SK-N-SH treated with all-trans-retinoic acid at 6 μM for 48 hours (cell line): ENCODE data around the gene MPPED1.

Source experiments
- ATAC-seq: fragments of 200-7000 bp; cut with Tn5 transposase; 3 replicates; pipeline ENCODE4 v1.9.1; 2020; ENCODE audit warnings: mild to moderate bottlenecking, moderate library complexity
- ARNTL ChIP-seq: fragments of 450-650 bp; formaldehyde crosslinking; IDR thresholded peaks from 2 replicates; pipeline ENCODE4 v1.5.0; 2020; ENCODE audit warnings: low read depth, mild to moderate bottlenecking, moderate library complexity, borderline replicate concordance
- BACH2 ChIP-seq: fragments of 250-450 bp; sonication (Bioruptor Pico); IDR thresholded peaks from 2 replicates; pipeline ENCODE4 v1.9.0; 2021; ENCODE audit warnings: mild to moderate bottlenecking, borderline replicate concordance
- CSDC2 ChIP-seq: fragments of 250-450 bp; sonication (Bioruptor Pico); IDR thresholded peaks from 2 replicates; pipeline ENCODE4 v1.5.0; 2020; ENCODE audit warnings: mild to moderate bottlenecking, moderate library complexity
- ESRRG ChIP-seq: fragments of 250-450 bp; sonication (Bioruptor Pico); IDR thresholded peaks from 2 replicates; pipeline ENCODE4 v1.6.1; 2021; ENCODE audit warnings: mild to moderate bottlenecking
- GLIS3 ChIP-seq: fragments of 250-450 bp; sonication (Bioruptor Pico); IDR thresholded peaks from 2 replicates; pipeline ENCODE4 v1.5.0; 2020; ENCODE audit warnings: mild to moderate bottlenecking, moderate library complexity
- ISL1 ChIP-seq: fragments of 250-450 bp; sonication (Bioruptor Pico); IDR thresholded peaks from 2 replicates; pipeline ENCODE4 v2.1.2; 2022; ENCODE audit warnings: mild to moderate bottlenecking, moderate library complexity
- RARB ChIP-seq: fragments of 250-450 bp; sonication (Bioruptor Pico); IDR thresholded peaks from 2 replicates; pipeline ENCODE4 v1.8.0; 2021; ENCODE audit warnings: mild to moderate bottlenecking, moderate library complexity
- SNAI2 ChIP-seq: fragments of 250-450 bp; sonication (Bioruptor Pico); IDR thresholded peaks from 2 replicates; pipeline ENCODE4 v1.5.0; 2020; ENCODE audit warnings: mild to moderate bottlenecking, moderate library complexity
- TCF4 ChIP-seq: fragments of 250-450 bp; sonication (Bioruptor Pico); IDR thresholded peaks from 2 replicates; pipeline ENCODE4 v1.8.0; 2021; ENCODE audit warnings: mild to moderate bottlenecking, moderate library complexity, borderline replicate concordance
- TOX ChIP-seq: fragments of 250-450 bp; sonication (Bioruptor Pico); IDR thresholded peaks from 2 replicates; pipeline ENCODE4 v1.8.0; 2021; ENCODE audit warnings: mild to moderate bottlenecking, moderate library complexity, borderline replicate concordance
- ZC3H10 ChIP-seq: fragments of 250-450 bp; sonication (Bioruptor Pico); IDR thresholded peaks from 2 replicates; pipeline ENCODE4 v1.5.1; 2021; ENCODE audit warnings: mild to moderate bottlenecking, moderate library complexity
- ZFP30 ChIP-seq: fragments of 450-650 bp; formaldehyde crosslinking; IDR thresholded peaks from 2 replicates; pipeline ENCODE4 v1.5.0; 2022; ENCODE audit warnings: mild to moderate bottlenecking, moderate library complexity
- ZNF565 ChIP-seq: fragments of 450-650 bp; formaldehyde crosslinking; conservative IDR thresholded peaks from 2 replicates; pipeline ENCODE4 v1.5.0; 2020; ENCODE audit warnings: low read depth, mild to moderate bottlenecking, moderate library complexity
- ZNF70 ChIP-seq: fragments of 450-650 bp; formaldehyde crosslinking; IDR thresholded peaks from 2 replicates; pipeline ENCODE4 v1.5.0; 2020; ENCODE audit warnings: mild to moderate bottlenecking, moderate library complexity
- TF ChIP-seq, protein P1 (sequence below): fragments of 250-450 bp; sonication (Bioruptor Pico); IDR thresholded peaks from 2 replicates; pipeline ENCODE4 v1.5.1; 2020; ENCODE audit warnings: low read depth, mild to moderate bottlenecking, moderate library complexity
- TF ChIP-seq, protein P2 (sequence below): fragments of 250-450 bp; sonication (Bioruptor Pico); IDR thresholded peaks from 2 replicates; pipeline ENCODE4 v1.8.0; 2020; ENCODE audit warnings: mild to moderate bottlenecking, moderate library complexity, borderline replicate concordance
- TF ChIP-seq, protein P3 (sequence below): fragments of 250-450 bp; sonication (Bioruptor Pico); IDR thresholded peaks from 2 replicates; pipeline ENCODE4 v1.5.0; 2020; ENCODE audit warnings: mild to moderate bottlenecking, moderate library complexity
- TF ChIP-seq, protein P4 (sequence below): fragments of 250-450 bp; sonication (Bioruptor Pico); IDR thresholded peaks from 2 replicates; pipeline ENCODE4 v1.5.1; 2021; ENCODE audit warnings: mild to moderate bottlenecking, moderate library complexity

The MPPED1 gene

DNA sequence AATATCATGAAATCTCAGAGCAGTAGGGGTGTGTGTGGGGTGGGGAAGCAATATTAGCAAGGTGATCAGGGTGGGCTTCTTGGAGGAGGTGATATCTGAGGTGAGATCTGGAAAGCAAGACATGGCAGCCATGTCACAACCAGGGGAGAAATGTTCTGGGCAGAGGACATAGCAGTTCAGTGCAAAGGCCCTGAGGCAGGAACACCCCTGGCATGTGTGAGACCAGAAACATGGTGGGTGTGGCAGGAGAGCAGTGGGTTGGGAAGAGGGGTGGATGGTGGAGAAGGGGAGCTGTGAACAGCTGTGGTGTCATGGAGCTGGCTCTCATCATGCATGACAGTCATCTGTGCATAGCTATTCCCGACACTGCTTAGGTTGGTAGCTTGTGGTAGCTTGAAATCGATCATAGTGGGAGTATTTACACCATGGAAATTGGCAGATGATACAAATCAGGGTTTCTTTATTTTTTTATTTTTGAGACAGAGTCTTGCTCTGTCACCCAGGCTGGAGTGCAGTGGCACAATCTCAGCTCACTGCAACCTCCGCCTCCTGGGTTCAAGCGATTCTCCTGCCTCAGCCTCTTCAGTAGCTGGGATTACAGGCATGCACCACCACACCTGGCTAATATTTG, 17.9 kb upstream of the MPPED1 start:
- TF ChIP-seq ZC3H10 (CRISPR knock-in tag): no peak
- TF ChIP-seq, protein P1, sequence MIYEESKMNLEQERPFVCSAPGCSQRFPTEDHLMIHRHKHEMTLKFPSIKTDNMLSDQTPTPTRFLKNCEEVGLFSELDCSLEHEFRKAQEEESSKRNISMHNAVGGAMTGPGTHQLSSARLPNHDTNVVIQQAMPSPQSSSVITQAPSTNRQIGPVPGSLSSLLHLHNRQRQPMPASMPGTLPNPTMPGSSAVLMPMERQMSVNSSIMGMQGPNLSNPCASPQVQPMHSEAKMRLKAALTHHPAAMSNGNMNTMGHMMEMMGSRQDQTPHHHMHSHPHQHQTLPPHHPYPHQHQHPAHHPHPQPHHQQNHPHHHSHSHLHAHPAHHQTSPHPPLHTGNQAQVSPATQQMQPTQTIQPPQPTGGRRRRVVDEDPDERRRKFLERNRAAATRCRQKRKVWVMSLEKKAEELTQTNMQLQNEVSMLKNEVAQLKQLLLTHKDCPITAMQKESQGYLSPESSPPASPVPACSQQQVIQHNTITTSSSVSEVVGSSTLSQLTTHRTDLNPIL (CRISPR knock-in tag): no peak
- TF ChIP-seq CSDC2 (CRISPR knock-in tag): no peak
- no peak for TF ChIP-seq ZNF565 (CRISPR knock-in tag)
- TF ChIP-seq, protein P2, sequence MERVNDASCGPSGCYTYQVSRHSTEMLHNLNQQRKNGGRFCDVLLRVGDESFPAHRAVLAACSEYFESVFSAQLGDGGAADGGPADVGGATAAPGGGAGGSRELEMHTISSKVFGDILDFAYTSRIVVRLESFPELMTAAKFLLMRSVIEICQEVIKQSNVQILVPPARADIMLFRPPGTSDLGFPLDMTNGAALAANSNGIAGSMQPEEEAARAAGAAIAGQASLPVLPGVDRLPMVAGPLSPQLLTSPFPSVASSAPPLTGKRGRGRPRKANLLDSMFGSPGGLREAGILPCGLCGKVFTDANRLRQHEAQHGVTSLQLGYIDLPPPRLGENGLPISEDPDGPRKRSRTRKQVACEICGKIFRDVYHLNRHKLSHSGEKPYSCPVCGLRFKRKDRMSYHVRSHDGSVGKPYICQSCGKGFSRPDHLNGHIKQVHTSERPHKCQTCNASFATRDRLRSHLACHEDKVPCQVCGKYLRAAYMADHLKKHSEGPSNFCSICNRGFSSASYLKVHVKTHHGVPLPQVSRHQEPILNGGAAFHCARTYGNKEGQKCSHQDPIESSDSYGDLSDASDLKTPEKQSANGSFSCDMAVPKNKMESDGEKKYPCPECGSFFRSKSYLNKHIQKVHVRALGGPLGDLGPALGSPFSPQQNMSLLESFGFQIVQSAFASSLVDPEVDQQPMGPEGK: no peak
- no peak for TF ChIP-seq RARB (CRISPR knock-in tag)
- ATAC-seq: no peak

DNA sequence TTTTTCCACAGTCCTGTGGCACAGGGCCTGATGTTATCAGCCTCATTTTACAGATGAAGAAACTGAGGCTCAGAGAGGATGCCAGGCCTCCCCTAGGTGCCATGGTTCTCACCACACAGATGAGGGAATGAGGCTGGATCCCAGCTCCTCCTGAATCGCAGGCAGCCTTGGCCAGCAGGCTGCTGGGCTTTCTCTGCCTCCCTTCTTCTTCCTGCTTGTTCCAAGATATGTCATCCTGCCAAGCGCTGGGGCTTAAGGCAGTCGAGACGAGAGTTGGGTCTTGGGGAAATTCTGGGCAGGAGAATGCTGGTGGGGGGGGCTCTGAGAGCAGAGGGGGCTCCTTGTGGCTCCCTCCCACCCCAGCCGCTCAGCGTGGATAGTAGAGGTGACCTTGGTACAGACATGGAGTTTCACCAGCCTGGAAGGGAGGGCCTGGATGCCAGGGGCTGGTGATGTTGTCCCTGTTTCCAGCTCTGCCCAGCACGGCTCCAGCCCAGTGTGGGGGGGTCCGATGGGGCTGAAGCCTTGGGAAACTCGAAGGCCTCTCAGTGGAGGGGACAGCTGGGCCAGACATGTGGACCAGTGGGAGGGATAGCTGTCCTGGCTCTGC, 16.6 kb upstream of the MPPED1 start:
- TF ChIP-seq RARB (CRISPR knock-in tag) (no peak), SNAI2 (no peak), GLIS3 (CRISPR knock-in tag) (no peak), TOX (CRISPR knock-in tag) (no peak), TCF4 (CRISPR knock-in tag) (no peak), ZNF565 (CRISPR knock-in tag) (no peak), ZNF70 (no peak), ZFP30 (CRISPR knock-in tag) (no peak), ARNTL (no peak)
- TF ChIP-seq, protein P3, sequence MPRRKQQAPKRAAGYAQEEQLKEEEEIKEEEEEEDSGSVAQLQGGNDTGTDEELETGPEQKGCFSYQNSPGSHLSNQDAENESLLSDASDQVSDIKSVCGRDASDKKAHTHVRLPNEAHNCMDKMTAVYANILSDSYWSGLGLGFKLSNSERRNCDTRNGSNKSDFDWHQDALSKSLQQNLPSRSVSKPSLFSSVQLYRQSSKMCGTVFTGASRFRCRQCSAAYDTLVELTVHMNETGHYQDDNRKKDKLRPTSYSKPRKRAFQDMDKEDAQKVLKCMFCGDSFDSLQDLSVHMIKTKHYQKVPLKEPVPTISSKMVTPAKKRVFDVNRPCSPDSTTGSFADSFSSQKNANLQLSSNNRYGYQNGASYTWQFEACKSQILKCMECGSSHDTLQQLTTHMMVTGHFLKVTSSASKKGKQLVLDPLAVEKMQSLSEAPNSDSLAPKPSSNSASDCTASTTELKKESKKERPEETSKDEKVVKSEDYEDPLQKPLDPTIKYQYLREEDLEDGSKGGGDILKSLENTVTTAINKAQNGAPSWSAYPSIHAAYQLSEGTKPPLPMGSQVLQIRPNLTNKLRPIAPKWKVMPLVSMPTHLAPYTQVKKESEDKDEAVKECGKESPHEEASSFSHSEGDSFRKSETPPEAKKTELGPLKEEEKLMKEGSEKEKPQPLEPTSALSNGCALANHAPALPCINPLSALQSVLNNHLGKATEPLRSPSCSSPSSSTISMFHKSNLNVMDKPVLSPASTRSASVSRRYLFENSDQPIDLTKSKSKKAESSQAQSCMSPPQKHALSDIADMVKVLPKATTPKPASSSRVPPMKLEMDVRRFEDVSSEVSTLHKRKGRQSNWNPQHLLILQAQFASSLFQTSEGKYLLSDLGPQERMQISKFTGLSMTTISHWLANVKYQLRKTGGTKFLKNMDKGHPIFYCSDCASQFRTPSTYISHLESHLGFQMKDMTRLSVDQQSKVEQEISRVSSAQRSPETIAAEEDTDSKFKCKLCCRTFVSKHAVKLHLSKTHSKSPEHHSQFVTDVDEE (CRISPR knock-in tag): no peak
- TF ChIP-seq, protein P4, sequence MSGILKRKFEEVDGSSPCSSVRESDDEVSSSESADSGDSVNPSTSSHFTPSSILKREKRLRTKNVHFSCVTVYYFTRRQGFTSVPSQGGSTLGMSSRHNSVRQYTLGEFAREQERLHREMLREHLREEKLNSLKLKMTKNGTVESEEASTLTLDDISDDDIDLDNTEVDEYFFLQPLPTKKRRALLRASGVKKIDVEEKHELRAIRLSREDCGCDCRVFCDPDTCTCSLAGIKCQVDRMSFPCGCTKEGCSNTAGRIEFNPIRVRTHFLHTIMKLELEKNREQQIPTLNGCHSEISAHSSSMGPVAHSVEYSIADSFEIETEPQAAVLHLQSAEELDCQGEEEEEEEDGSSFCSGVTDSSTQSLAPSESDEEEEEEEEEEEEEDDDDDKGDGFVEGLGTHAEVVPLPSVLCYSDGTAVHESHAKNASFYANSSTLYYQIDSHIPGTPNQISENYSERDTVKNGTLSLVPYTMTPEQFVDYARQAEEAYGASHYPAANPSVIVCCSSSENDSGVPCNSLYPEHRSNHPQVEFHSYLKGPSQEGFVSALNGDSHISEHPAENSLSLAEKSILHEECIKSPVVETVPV: no peak
- TF ChIP-seq, protein P1 (CRISPR knock-in tag): no peak
- TF ChIP-seq, all 23 proteins: peak for 0
- ATAC-seq: no peak

DNA sequence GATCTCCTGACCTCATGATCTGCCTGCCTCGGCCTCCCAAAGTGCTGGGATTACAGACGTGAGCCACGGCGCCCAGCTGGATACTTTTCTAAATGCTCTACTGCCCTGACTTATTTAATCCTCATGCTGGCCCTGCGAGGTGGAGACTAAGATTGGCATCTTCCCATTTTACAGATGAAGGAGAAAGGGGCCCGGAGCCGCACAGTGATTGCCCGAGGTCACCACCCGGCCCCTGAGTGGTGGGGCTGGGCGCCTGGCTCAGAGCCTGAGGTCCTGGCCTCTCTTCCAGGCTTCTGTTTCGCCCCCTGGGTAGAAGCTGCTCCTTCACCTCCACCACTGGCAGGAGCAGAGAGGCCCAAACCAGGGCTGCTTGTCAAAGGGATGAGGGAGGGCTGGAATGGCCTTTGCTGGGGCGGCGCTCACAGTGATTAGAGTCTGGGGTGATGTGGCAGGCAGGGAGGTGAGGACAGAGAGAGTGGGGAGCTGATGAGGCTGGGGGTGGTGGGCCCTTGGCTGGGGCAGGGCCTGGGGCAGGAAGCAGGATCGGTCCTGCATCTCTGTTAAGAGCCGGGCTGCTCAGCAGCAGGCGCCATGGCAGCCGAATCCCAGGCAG, 15.4 kb upstream of the MPPED1 start:
- ATAC-seq: no peak
- TF ChIP-seq SNAI2 (no peak), TCF4 (CRISPR knock-in tag) (no peak), CSDC2 (CRISPR knock-in tag) (no peak), ESRRG (CRISPR knock-in tag) (no peak), ISL1 (CRISPR knock-in tag) (no peak), BACH2 (no peak), ZNF565 (CRISPR knock-in tag) (no peak), RARB (CRISPR knock-in tag) (no peak)
- TF ChIP-seq, protein P3 (CRISPR knock-in tag): no peak
- TF ChIP-seq, protein P2: no peak
